Astrocyte (in vitro differentiated cells and primary cell): ENCODE measurements around the gene HNRNPC. TPM values are rescaled to one million over a fixed set of nuclear protein-coding genes. Genes with fewer than 3 reads are reported as not detected.
A peak's percentile ranks its signal among the peaks of the same experiment; 100 is the strongest.

Source experiments
- DNase-seq: peaks from one replicate; pipeline ENCODE4 v3.0.0-alpha.2; 2010; ENCODE audit warnings: low read depth
- FAIRE-seq: peaks from 2 replicates; lab custom pipeline; 2011; peaks lifted over from hg19 to GRCh38; lab: Jason Lieb, UNC
- H2AFZ ChIP-seq: 2 replicates; pipeline ENCODE4 v1.6.0; 2012; ENCODE audit warnings: low read depth, low read length, inconsistent platforms
- H3K27ac ChIP-seq: 2 replicates; pipeline ENCODE4 v1.5.1; 2011; ENCODE audit warnings: low read depth, low read length, inconsistent platforms
- H3K27me3 ChIP-seq: 2 replicates; pipeline ENCODE4 v1.6.0; 2011; ENCODE audit warnings: low read length, inconsistent platforms; ENCODE audit not compliant: insufficient read depth
- H3K36me3 ChIP-seq: 2 replicates; pipeline ENCODE4 v1.5.1; 2011; ENCODE audit warnings: low read length, inconsistent platforms; ENCODE audit not compliant: insufficient read depth
- H3K4me1 ChIP-seq: 2 replicates; pipeline ENCODE4 v1.5.1; 2011; ENCODE audit warnings: low read length, inconsistent platforms; ENCODE audit not compliant: insufficient read depth
- H3K4me2 ChIP-seq: 2 replicates; pipeline ENCODE4 v1.6.0; 2012; ENCODE audit warnings: low read length, inconsistent platforms
- H3K4me3 ChIP-seq: 2 replicates; pipeline ENCODE4 v1.5.1; 2011; ENCODE audit warnings: low read depth, mild to moderate bottlenecking, low read length, inconsistent platforms; ENCODE audit not compliant: insufficient read depth
- H3K79me2 ChIP-seq: 2 replicates; pipeline ENCODE4 v1.6.0; 2012; ENCODE audit warnings: mild to moderate bottlenecking, low read length, inconsistent platforms; ENCODE audit not compliant: insufficient read depth
- H3K9ac ChIP-seq: 2 replicates; pipeline ENCODE4 v1.6.0; 2012; ENCODE audit warnings: mild to moderate bottlenecking, low read length, inconsistent platforms
- H3K9me3 ChIP-seq: 2 replicates; pipeline ENCODE4 v1.5.1; 2012; ENCODE audit warnings: low read depth, mild to moderate bottlenecking, low read length, inconsistent platforms; ENCODE audit not compliant: insufficient read depth
- H4K20me1 ChIP-seq: 2 replicates; pipeline ENCODE4 v1.6.0; 2012; ENCODE audit warnings: low read length, inconsistent platforms; ENCODE audit not compliant: insufficient read depth
- H3K27ac Mint-ChIP-seq: one replicate; pipeline ENCODE4 v1.8.0; 2021; ENCODE audit warnings: mild to moderate bottlenecking, mixed read lengths; ENCODE audit not compliant: unreplicated experiment
- H3K27me3 Mint-ChIP-seq: one replicate; pipeline ENCODE4 v1.8.0; 2021; ENCODE audit warnings: low read depth, mixed read lengths; ENCODE audit not compliant: unreplicated experiment
- H3K36me3 Mint-ChIP-seq: one replicate; pipeline ENCODE4 v1.8.0; 2021; ENCODE audit warnings: low read depth, mixed read lengths; ENCODE audit not compliant: unreplicated experiment
- H3K4me1 Mint-ChIP-seq: one replicate; pipeline ENCODE4 v1.8.0; 2021; ENCODE audit warnings: low read depth, mixed read lengths; ENCODE audit not compliant: unreplicated experiment
- H3K4me3 Mint-ChIP-seq: one replicate; pipeline ENCODE4 v1.8.0; 2021; ENCODE audit warnings: mild to moderate bottlenecking, moderate library complexity, mixed read lengths; ENCODE audit not compliant: unreplicated experiment
- H3K9me3 Mint-ChIP-seq: one replicate; pipeline ENCODE4 v1.8.0; 2021; ENCODE audit warnings: mild to moderate bottlenecking, mixed read lengths; ENCODE audit not compliant: unreplicated experiment
- EZH2 ChIP-seq: IDR thresholded peaks from 2 replicates; pipeline ENCODE4 v1.6.1; 2012; ENCODE audit warnings: mild to moderate bottlenecking, low read length, inconsistent platforms; ENCODE audit not compliant: insufficient read depth
- total RNA-seq: library from RNA; stranded (reverse); gene quantifications from 2 replicates; pipeline ENCODE4 v1.2.1, GENCODE V29; 2021
- TF ChIP-seq, protein P1 (sequence below): IDR thresholded peaks from 2 replicates; pipeline ENCODE4 v1.5.1; 2011; ENCODE audit warnings: low read depth, mild to moderate bottlenecking, inconsistent platforms, low read length, moderate library complexity; ENCODE audit not compliant: insufficient read depth

Gene HNRNPC
- total RNA-seq, 1 donor from 2014 or later: 525 TPM

DNA sequence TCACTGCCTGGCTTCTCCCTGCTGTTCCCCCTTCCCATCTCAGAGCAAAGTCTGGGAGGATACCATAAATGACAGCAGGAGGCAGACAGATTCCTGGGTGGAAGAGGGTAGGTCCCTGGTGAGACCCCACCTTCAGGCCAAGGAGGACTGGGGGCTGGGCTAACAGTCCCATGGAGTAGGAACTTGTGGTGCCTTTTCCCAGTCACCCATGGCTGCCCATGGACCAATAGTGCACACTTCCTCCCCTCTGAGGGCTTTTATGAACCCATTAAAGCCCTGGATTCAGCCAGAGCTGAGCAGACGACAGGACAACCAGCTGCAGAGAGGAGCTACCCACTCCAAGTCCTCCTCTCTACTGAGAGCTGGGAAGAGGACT, 76.8 kb downstream of the HNRNPC start:
- H3K36me3 ChIP-seq: no peaks in the 10 kb centered on the region
- Mint-ChIP-seq H3K9me3 (no peaks in the 10 kb centered on the region), H3K4me3 (no peak overlapping the region), H3K36me3 (no peaks in the 10 kb centered on the region), H3K27me3 (no peaks in the 10 kb centered on the region), H3K27ac (no peak overlapping the region), H3K4me1 (peaks cover 4% of the 10 kb centered on the region)
- H3K9me3 ChIP-seq: no peaks in the 10 kb centered on the region
- FAIRE-seq (no peak), DNase-seq (no peak)
- H3K4me3 ChIP-seq: no peak overlapping the region
- no peaks in the 10 kb centered on the region for H3K79me2 ChIP-seq
- no peaks in the 10 kb centered on the region for H4K20me1 ChIP-seq
- peak overlapping the region; percentile 73 for H3K4me2 ChIP-seq
- H3K27ac ChIP-seq: no peak overlapping the region
- H3K4me1 ChIP-seq: no peaks in the 10 kb centered on the region
- H2AFZ ChIP-seq: no peak overlapping the region
- no peaks in the 10 kb centered on the region for H3K27me3 ChIP-seq
- H3K9ac ChIP-seq: no peak overlapping the region
- no peak for TF ChIP-seq EZH2
- TF ChIP-seq, protein P1, sequence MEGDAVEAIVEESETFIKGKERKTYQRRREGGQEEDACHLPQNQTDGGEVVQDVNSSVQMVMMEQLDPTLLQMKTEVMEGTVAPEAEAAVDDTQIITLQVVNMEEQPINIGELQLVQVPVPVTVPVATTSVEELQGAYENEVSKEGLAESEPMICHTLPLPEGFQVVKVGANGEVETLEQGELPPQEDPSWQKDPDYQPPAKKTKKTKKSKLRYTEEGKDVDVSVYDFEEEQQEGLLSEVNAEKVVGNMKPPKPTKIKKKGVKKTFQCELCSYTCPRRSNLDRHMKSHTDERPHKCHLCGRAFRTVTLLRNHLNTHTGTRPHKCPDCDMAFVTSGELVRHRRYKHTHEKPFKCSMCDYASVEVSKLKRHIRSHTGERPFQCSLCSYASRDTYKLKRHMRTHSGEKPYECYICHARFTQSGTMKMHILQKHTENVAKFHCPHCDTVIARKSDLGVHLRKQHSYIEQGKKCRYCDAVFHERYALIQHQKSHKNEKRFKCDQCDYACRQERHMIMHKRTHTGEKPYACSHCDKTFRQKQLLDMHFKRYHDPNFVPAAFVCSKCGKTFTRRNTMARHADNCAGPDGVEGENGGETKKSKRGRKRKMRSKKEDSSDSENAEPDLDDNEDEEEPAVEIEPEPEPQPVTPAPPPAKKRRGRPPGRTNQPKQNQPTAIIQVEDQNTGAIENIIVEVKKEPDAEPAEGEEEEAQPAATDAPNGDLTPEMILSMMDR: no peak

DNA sequence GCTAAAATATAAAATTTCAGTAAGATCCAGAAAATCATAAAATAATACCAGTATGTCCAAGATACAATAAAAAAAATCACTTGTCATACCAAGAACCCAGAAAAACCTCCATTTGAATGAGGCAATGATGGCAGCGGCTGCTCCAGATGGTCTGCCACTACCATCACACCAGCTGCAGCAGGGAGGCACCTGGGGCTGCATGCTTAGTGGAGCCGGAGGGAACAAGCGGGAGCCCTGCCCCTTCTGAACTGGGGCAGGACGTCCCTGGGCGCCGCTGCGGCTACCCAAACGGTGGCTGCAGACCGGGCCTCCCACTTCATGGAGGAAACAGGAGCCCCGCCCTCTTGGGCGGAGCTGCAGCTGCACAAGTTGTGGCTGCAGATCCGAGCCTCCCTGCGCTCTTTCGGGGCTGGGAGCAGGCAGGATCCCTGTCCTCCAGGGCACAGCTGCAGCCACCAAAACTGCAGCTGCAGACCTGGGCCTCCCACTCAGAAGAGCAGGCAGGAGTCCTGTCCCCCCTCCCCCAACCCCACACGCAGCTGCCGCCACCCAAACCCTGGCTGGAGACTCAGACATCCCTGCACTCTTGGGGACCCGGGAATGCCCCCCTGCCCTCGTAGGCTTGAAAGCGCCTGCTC, 77.3 kb downstream of the HNRNPC start:
- no peak overlapping the region for H3K27ac Mint-ChIP-seq
- no peak for DNase-seq

More for the DNA sequence above, 77.3 kb downstream of the HNRNPC start:
- no peaks in the 10 kb centered on the region for H3K36me3 Mint-ChIP-seq
- Histone ChIP-seq H3K79me2 (no peaks in the 10 kb centered on the region), H3K4me3 (peak overlapping the region; percentile 27), H3K4me1 (no peaks in the 10 kb centered on the region), H3K9me3 (no peaks in the 10 kb centered on the region), H2AFZ (peak overlapping the region; percentile 80), H3K4me2 (peak overlapping the region; percentile 73), H3K36me3 (no peaks in the 10 kb centered on the region), H4K20me1 (no peaks in the 10 kb centered on the region), H3K27ac (no peak overlapping the region), H3K27me3 (no peaks in the 10 kb centered on the region), H3K9ac (no peak overlapping the region)
- no peaks in the 10 kb centered on the region for H3K27me3 Mint-ChIP-seq
- no peak overlapping the region for H3K4me3 Mint-ChIP-seq
- TF ChIP-seq, protein P1: no peak
- TF ChIP-seq EZH2: no peak
- H3K9me3 Mint-ChIP-seq: no peaks in the 10 kb centered on the region
- FAIRE-seq: no peak
- peaks cover 4% of the 10 kb centered on the region for H3K4me1 Mint-ChIP-seq
